ENCODE data around the gene MISFA. TPM values are rescaled to one million over a fixed set of nuclear protein-coding genes. Genes with fewer than 3 reads are reported as not detected.
"Not testable (repeated sequence)": the region's sequence is repeated elsewhere in the genome, so short reads cannot be mapped to it uniquely, and the experiment has no call there.

The MISFA gene
- total RNA-seq, 2 experiments from 2014 or later, result 0.84 to 0.88 TPM

- ChIA-PET CTCF (interaction anchor here (0.6 to 1.3 kb wide), 3 partner anchors 18 to 76 kb away, joined by 3 to 5 read pairs (median 4); partner anchors contain the start of gene UEVLD), POLR2A (interaction anchor here (0.7 to 1.1 kb wide), 2 partner anchors 19 to 22 kb away, joined by 4 read pairs; no protein-coding TSS in a partner anchor)
Observed at GRCh38 chr11:18614667-18615066, 15.1 kb downstream of the MISFA start.

GRCh38 chr11:18615628-18616392, 16.2 kb downstream of the MISFA start:
- CTCF ChIA-PET, result interaction anchor here (0.6 to 3.1 kb wide), 5 partner anchors 17 to 220 kb away, joined by 3 to 16 read pairs (median 3); partner anchors contain the start of gene SPTY2D1
- POLR2A ChIA-PET, result interaction anchor here (0.6 to 2.0 kb wide), 4 partner anchors 17 to 28 kb away, joined by 3 to 9 read pairs (median 4); partner anchors contain the start of genes SPTY2D1 and UEVLD

DNA sequence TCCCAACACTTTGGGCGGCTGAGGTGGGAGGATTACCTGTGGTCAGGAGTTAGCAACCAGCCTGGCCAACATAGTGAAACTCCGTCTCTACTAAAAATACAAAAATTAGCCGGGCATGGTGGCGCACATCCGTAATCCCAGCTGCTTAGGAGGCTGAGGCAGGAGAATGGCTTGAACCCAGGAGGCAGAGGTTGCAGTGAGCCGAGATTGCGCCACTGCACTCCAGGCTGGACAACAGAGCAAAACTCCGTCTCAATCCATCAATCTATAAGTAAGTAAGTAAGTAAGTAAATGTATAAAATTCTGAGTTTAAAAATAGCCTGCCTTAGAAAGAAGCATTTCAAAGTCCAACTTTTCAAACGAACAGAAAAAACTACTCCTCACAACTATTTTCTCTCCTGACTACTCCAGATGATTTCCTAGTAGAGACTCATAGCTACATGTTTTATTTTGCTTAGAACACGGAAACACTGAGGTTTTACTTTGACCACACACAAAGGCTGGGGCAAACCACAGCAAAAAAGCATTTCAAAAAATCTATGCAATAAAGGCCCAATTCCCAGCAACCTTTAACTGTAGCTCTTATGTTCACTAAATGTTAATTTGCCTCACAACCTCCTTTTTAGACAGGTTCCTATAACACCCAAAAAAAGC, 18.2 kb downstream of the MISFA start:
- ChIA-PET POLR2A (interaction anchor here (0.7 to 1.6 kb wide), 2 partner anchors 16 to 321 kb away, joined by 9 to 13 read pairs; partner anchors contain the start of gene SPTY2D1), CTCF (interaction anchor here (1.2 to 3.1 kb wide), 2 partner anchors 12 to 15 kb away, joined by 3 to 16 read pairs; partner anchors contain the start of gene SPTY2D1)

DNA sequence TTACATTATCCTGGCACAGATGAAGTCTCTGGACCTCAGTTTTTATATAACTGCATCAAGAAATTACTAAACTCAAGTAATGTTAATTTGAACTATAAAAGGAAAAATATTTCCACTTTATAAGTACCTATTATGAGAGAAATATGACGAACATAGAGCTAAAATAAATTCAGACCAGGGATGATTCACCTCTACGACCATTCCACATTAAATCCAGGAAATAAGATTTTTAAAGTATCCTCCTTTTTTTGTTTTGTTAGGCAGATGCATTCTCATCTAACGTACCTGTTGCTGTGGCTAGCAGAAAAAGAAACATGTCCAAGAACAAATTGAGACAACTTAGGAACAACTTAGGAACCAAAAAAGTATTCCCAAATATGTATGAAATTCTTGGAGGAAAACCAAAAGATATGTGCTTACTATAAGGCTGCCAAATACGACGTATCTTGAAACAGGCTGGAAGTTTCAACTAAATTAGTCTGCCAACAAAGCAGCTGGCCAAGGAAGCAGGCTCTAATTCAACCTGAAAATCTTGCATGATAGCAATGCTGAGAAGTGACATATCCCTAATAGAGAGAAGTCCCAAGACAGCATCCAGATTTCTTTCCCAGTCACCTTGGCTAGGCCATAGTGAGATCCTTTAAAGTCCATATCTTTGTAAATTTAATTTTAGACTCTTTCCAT, 18.9 kb downstream of the MISFA start:
- POLR2A ChIA-PET, result interaction anchor here (0.7 to 1.6 kb wide), 2 partner anchors 15 to 1854 kb away, joined by 5 to 13 read pairs; partner anchors contain the start of gene SPTY2D1
- CTCF ChIA-PET, result interaction anchor here (1.2 to 3.1 kb wide), 3 partner anchors 11 to 15 kb away, joined by 3 to 16 read pairs (median 4); partner anchors contain the start of gene SPTY2D1

DNA sequence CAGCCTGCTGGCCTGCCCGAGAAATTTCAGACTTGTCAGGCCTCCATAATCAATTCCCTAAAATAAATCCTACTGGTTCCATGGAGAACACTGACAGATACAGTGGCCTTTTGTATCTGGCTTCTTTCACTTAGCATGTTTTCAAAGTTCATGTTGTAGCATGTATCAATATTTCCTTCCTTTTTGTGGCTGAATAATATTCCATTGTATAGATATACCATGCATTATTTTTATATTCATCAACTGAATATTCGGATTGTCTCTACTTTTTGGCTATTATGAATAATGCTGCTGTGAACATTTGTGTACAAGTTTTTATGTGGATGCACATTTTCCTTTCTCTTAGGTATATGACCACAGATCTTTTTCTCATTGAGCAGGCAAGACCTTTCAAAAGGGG, 24.1 kb downstream of the MISFA start:
- POLR2A ChIA-PET, result interaction anchor here (0.9 kb wide), 1 partner anchor 20 kb away, joined by 3 read pairs; no protein-coding TSS in a partner anchor
- CTCF ChIA-PET, result no interaction called here

DNA sequence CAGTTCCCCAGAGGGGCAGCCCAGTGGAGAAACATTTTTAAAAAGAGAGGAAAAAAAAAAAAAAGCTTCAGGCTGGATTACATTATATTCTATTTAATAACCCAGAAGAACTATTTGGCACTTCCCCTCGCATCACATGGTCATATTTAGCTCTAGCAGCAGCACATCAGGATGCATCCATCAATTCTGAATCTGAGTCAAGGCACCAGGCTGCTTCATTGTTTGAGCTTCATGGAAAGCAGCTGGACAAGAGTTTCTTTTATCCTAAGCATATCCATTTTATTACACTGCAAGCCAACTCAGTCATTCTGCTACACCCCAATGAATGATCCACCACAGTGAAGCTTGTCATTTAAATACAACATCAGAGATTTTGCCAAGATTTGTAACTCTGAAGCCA, 24.6 kb downstream of the MISFA start:
- ChIA-PET CTCF (interaction anchor here (0.6 kb wide), 1 partner anchor 171 kb away, joined by 3 read pairs; no protein-coding TSS in a partner anchor), POLR2A (interaction anchor here (0.5 to 0.9 kb wide), 2 partner anchors 20 to 611 kb away, joined by 3 read pairs; partner anchors contain the start of gene SERGEF)

- ChIA-PET CTCF (interaction anchor here (1.2 to 2.8 kb wide), 3 partner anchors 14 to 23 kb away, joined by 4 to 16 read pairs (median 4); no protein-coding TSS in a partner anchor), POLR2A (interaction anchor here (0.6 to 2.5 kb wide), 6 partner anchors 15 to 254 kb away, joined by 4 to 14 read pairs (median 11); partner anchors contain the start of genes TSG101 and UEVLD)
Observed at GRCh38 chr11:18632841-18633240, 33.3 kb downstream of the MISFA start.

- POLR2A ChIA-PET, result interaction anchor here (0.7 to 2.5 kb wide), 9 partner anchors 15 to 237 kb away, joined by 3 to 14 read pairs (median 9); partner anchors contain the start of genes TSG101 and UEVLD
- CTCF ChIA-PET, result interaction anchor here (1.0 to 2.8 kb wide), 6 partner anchors 14 to 107 kb away, joined by 3 to 16 read pairs (median 4); partner anchors contain the start of gene TSG101
Observed at GRCh38 chr11:18633256-18634139, 33.9 kb downstream of the MISFA start.

DNA sequence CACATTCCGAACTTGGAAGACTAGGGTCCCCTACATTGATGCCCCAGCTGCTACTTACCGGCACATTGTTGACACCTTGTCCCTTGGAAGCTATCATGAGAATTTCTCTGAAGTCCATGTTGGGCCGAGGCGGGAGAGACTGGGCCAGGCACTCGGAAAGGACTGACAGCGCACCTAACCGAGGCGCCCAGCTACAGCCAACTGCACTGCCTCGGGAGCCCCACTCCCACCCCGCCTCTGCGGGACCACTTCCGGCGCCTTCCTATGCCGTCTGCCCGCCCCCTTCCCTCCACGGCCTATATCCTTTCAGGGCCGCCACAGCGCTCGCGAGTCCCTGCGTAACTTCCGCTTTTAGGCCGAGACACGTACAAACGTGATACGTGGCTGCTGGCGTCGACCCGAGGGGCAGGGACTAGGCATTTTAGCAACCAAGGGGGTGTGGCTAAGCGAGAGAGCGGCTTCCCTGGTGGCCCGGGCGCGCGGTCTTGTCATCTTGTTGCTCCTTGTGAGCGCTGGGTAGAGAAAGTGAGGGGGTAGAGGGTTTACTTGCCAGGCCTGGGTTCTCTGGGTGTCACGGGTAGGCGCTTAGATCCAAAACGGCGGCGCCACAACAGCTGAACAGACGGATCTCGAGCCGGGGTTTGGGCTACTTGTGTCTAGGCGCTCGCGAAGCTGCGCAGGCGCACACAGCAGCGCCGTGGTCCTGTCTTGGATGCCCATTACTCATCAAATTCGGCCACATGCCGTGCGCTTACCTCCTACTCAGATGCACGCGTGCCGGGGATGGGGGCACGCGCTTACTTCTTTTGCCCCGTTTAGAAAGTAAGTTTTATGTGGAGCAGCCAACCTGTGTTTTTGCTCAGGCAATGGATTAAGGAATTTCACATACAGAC, 34.8 kb downstream of the MISFA start, which contains the start of gene SPTY2D1:
Gene SPTY2D1 (minus strand): TSS at position 203 of the 893 bp plus-strand sequence. CDS start 85 bp downstream, at position 118.
- ChIA-PET POLR2A (interaction anchor here (0.6 to 2.5 kb wide), 10 partner anchors 16 to 238 kb away, joined by 3 to 14 read pairs (median 4); partner anchors contain the start of genes TSG101 and UEVLD), CTCF (interaction anchor here (0.6 to 2.8 kb wide), 6 partner anchors 15 to 108 kb away, joined by 3 to 16 read pairs (median 4); partner anchors contain the start of gene TSG101)

- POLR2A ChIA-PET, result no interaction called here
- CTCF ChIA-PET, result no interaction called here
Observed at GRCh38 chr11:18641677-18642076, 42.1 kb downstream of the MISFA start.

DNA sequence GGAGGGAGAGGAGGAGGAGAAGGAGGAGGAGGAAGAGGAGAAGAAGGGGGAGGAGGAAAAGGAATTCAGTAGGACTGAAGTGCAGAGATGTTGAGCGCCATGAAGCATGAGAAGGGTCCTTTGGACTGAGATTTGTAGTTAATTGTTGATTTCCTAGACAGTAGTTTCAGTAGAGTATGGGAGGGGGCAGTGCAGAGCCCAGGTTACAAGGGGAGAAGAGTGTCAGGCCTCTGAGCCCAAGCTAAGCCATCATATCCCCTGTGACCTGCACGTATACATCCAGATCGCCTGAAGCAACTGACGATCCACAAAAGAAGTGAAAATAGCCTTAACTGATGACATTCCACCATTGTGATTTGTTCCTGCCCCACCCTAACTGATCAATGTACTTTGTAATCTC, 43.4 kb downstream of the MISFA start:
- POLR2A ChIA-PET, CTCF ChIA-PET: not testable (repeated sequence)

GRCh38 chr11:18650353-18650752, 50.8 kb downstream of the MISFA start:
- ChIA-PET CTCF (interaction anchor here (1.1 to 1.2 kb wide), 2 partner anchors 23 to 110 kb away, joined by 3 to 4 read pairs; no protein-coding TSS in a partner anchor), POLR2A (no interaction called here)

DNA sequence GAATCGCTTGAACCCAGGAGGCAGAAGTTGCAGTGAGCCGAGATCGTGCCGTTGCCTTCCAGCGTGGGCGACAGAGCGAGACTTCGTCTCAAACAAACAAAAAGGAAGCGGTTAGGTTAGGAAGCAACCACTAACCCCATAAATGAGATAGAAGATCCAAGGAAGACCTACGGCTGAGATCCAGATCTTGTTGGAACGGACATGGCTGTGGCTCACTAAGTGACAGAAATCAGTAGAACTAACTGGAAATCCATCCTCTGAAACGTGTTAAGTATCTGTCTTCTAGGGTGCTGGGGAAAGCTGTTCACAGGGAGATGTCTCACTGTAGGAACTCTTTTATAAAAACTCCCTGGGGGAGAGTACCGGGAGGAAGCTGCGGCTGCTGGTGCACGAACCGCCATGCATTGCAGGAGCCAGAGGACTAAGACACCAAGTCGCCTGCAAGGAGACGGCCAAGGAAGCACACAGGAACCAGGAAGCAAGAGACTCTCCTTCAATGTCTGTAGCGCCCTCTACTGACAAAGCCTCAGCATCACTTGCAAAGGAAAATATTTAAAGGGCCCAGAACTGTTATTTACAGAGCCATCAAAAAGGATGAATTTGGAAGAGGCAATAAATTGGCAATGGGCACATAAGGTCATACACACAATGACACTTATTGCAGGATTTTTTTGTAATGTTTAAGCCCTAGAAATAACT, 51.4 kb downstream of the MISFA start:
- POLR2A ChIA-PET, result no interaction called here

More for the DNA sequence above, 51.4 kb downstream of the MISFA start:
- CTCF ChIA-PET, result interaction anchor here (1.1 to 1.6 kb wide), 3 partner anchors 14 to 111 kb away, joined by 3 to 4 read pairs (median 3); no protein-coding TSS in a partner anchor

All from activated CD8-positive, alpha-beta memory T cell treated with anti-CD3 and anti-CD28 coated beads for 36 hours (primary cell).